Right lobe of liver (tissue), 6 donors: ENCODE measurements around the gene APRT. TPM values are rescaled to one million over a fixed set of nuclear protein-coding genes. Genes with fewer than 3 reads are reported as not detected.

ENCODE experiments used
- ATAC-seq, 4 donors: fragments of 200-7000 bp; cut with Tn5 transposase; one replicate each; pipeline ENCODE4 v1.9.1; 2020; ENCODE audit warnings: mild to moderate bottlenecking in 4 of 4, moderate library complexity in 4 of 4
- DNase-seq, 3 donors: peaks; one replicate each; pipeline ENCODE4 v3.0.0-alpha.2; 2020
- H3K27ac ChIP-seq, 3 donors: fragments of 200-600 bp; one replicate each; pipeline ENCODE4 v1.8.0; 2022
- H3K27me3 ChIP-seq, 2 donors: fragments of 200-600 bp; one replicate each; pipeline ENCODE4 v1.8.0; 2022
- H3K36me3 ChIP-seq, 4 donors: fragments of 200-600 bp; sonication (generic) in 1 of 4; one replicate each; pipeline versions ENCODE4 v1.5.1 to v1.8.0; 2017 to 2022; ENCODE audit warnings: control low read depth in 1 of 4
- H3K4me1 ChIP-seq, 4 donors: fragments of 200-600 bp; sonication (generic) in 1 of 4; one replicate each; pipeline versions ENCODE4 v1.5.1 to v1.8.0; 2017 to 2022; ENCODE audit warnings: control low read depth in 1 of 4
- H3K4me3 ChIP-seq, 3 donors: fragments of 200-600 bp; one replicate each; pipeline ENCODE4 v1.8.0; 2022
- H3K9me3 ChIP-seq, 4 donors: fragments of 200-600 bp; sonication (generic) in 1 of 4; one replicate each; pipeline versions ENCODE4 v1.5.1 to v1.8.0; 2017 to 2022; ENCODE audit warnings: control low read depth in 1 of 4
- POLR2A ChIP-seq: fragments of 450-650 bp; IDR thresholded peaks from one replicate; pipeline ENCODE4 v1.6.1; 2017; ENCODE audit warnings: antibody characterized with exemption, mild to moderate bottlenecking
- WGBS: methylation state at CpG from one replicate; pipeline ENCODE4 v1.1.6; 2018; ENCODE audit warnings: low coverage, low lambda C conversion rate; ENCODE audit not compliant: insufficient coverage; ENCODE audit errors: missing lambda C conversion rate; 5-methylcytosine and 5-hydroxymethylcytosine counted together
- intact Hi-C, 2 donors: fragments of 100-400 bp; cut with DNase I; formaldehyde crosslinking; loops; one replicate each; pipeline versions ENCODE4 v1.11.2 to v1.14.1; 2022
- total RNA-seq, 6 experiments: library from RNA; depleted of rRNA in 2 of 6; stranded (reverse); fragments of >200 nt in 2 of 6; fragmentation: NEBNext Ultra II Directional in 3 of 6; extraction: Animal tissue kit (Norgen Biotek cat#: 25700) in 3 of 6; gene quantifications; one replicate each; pipeline versions ENCODE4 v1.1.0 to v1.2.4, GENCODE V29; 2016 to 2023
- TF ChIP-seq, protein P1 (sequence below), 4 donors: fragments of 200-600 bp in 3 of 4; fragments of 450-650 bp in 1 of 4; IDR thresholded peaks; one replicate each; pipeline versions ENCODE4 v1.5.1 to v1.8.0; 2016 to 2022; ENCODE audit warnings: antibody characterized with exemption in 4 of 4, mild to moderate bottlenecking in 2 of 4
- donor health status: DM: no; HTN: yes; CAD: no.
- donor health status: DM: no; HTN: no; CAD: no.
- donor health status: DM: no; HTN: no; CAD: no.
- donor health status: DM: no; HTN: yes; CAD: no.
- donor health status: DM: no; HTN: yes; CAD: no.

APRT gene
- total RNA-seq, 6 experiments from 2014 or later: 61.4 to 120 (median 74.1) TPM

DNA sequence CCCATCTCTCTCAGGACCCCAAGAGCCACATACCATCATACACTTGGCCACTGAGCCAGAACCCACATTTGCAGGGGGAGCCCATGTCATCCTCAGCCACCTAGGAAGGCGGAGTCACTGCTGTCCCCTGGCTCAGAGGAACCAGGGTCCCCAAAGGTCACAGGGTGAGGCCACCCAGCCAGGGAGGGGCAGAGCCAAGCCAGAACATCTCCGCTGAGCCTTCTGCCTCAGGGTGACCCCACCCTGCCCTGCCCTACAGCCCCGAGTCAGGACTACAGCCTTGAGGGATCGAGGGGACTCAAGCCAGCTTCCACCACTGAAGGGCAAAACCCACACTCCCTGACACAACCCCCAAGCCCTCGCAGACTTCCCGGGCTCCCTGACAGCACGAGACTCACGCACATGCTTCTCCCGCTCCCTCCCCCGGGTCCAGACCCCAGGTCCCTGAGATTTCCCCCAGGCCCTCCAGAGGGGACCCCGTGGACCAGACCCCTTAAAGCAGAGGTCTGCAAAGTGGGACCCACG lies 44.1 kb downstream of the APRT start:
- intact Hi-C loops: no loop called here
- DNase-seq: no peak
- Histone ChIP-seq H3K4me3 (no peak overlapping the region), H3K36me3 (no peaks in the 10 kb centered on the region), H3K27ac (peak overlapping the region in 2 of 3 donors; percentile 25 to 33), H3K27me3 (no peaks in the 10 kb centered on the region), H3K4me1 (peaks cover 0 to 30% (median 14%) of the 10 kb centered on the region in 4 donors), H3K9me3 (no peaks in the 10 kb centered on the region)
- WGBS: 100% methylated on average over 1 of the region's 12 CpGs
- ATAC-seq: no peak
- TF ChIP-seq, protein P1, sequence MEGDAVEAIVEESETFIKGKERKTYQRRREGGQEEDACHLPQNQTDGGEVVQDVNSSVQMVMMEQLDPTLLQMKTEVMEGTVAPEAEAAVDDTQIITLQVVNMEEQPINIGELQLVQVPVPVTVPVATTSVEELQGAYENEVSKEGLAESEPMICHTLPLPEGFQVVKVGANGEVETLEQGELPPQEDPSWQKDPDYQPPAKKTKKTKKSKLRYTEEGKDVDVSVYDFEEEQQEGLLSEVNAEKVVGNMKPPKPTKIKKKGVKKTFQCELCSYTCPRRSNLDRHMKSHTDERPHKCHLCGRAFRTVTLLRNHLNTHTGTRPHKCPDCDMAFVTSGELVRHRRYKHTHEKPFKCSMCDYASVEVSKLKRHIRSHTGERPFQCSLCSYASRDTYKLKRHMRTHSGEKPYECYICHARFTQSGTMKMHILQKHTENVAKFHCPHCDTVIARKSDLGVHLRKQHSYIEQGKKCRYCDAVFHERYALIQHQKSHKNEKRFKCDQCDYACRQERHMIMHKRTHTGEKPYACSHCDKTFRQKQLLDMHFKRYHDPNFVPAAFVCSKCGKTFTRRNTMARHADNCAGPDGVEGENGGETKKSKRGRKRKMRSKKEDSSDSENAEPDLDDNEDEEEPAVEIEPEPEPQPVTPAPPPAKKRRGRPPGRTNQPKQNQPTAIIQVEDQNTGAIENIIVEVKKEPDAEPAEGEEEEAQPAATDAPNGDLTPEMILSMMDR (IDR thresholded peaks at IDR 0.05): no peak
- TF ChIP-seq POLR2A: no peak

DNA sequence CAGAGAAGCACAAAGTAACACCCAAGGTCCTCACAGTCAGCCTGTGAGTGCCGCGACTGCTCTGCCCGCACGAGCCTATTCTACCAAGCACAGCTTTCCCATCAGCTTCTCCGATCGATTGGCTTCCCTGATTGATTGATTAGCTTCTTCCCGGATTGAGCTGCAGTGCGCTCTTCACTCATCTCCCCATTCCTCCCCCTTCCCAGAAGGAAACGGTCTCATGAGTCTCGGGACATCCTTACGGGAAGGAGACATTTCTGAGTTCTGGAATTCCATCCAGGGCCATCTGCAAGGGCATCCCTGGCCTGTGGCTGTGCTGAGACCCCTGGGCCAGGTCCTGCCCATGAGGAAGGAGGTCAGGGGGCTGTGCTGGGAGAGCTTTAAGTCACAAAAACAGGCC lies 44.8 kb downstream of the APRT start:
- WGBS: 60% methylated on average over 11 of the region's 11 CpGs
- Histone ChIP-seq H3K36me3 (no peaks in the 10 kb centered on the region), H3K4me1 (peaks cover 0 to 36% (median 16%) of the 10 kb centered on the region in 4 donors), H3K27me3 (no peaks in the 10 kb centered on the region), H3K4me3 (no peak overlapping the region), H3K27ac (no peak overlapping the region), H3K9me3 (no peaks in the 10 kb centered on the region)
- intact Hi-C loops: no loop called here
- ATAC-seq (no peak), DNase-seq (no peak)
- TF ChIP-seq, protein P1 (IDR thresholded peaks at IDR 0.05): no peak
- no peak for TF ChIP-seq POLR2A

DNA sequence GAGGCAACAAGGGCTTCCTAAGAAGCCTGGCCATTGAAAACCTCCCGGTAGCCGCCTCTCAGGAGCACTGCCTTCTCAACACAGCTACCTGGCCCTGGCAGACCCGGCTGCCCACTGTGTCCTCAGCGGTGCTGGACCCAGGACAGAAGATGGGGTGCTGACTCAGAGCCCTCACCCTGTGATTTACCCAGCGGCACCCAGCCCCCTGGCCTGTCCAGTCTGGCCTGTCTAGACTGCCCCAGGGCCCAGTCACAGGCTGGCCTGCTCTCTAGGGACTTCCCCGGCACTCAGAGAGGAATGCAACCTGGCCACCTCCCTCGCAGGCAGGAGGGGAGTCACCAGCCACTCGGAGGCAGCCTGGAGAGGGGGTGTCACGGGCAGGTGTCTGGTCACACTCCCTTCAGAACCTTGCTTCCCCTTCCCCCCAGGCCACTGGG lies 46.8 kb downstream of the APRT start:
- peak in 3 of 4 donors; percentile 1 to 46 (median 13) for ATAC-seq
- no peaks in the 10 kb centered on the region for H3K36me3 ChIP-seq
- peaks cover 0 to 45% (median 17%) of the 10 kb centered on the region in 4 donors for H3K4me1 ChIP-seq
- intact Hi-C loops: no loop called here
- no CpG with 5 or more reads among the region's 9 CpGs for WGBS
- H3K27me3 ChIP-seq: no peaks in the 10 kb centered on the region
- H3K4me3 ChIP-seq: no peak overlapping the region
- H3K27ac ChIP-seq: no peak overlapping the region
- no peak for DNase-seq
- H3K9me3 ChIP-seq: no peaks in the 10 kb centered on the region
- TF ChIP-seq, protein P1 (IDR thresholded peaks at IDR 0.05): no peak
- no peak for TF ChIP-seq POLR2A

DNA sequence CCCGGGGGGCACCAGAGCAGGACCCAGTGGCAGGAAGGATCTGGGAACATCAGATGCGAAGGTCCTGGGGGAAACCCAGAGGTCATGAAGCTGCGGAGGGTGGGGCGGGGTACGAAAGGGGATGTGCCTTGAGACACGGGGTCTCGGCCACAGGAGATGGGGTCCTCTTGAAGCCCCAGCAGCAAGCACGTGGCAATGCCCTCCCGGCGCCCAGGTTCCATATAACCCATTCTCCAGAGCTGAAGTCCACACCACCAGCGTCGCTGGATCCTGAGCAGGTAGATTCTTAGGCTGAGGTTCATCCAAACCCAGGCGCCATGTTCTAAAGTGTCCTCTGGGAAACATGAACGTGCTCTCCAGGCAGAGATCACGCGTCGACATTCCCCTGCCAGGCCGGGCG lies 47.6 kb downstream of the APRT start:
- TF ChIP-seq POLR2A: no peak
- TF ChIP-seq, protein P1 (IDR thresholded peaks at IDR 0.05): no peak
- DNase-seq: no peak
- Histone ChIP-seq H3K27me3 (no peaks in the 10 kb centered on the region), H3K4me1 (peaks cover 0 to 52% (median 21%) of the 10 kb centered on the region in 4 donors), H3K9me3 (no peaks in the 10 kb centered on the region), H3K36me3 (no peaks in the 10 kb centered on the region), H3K4me3 (no peak overlapping the region), H3K27ac (peak overlapping the region in 1 of 3 donors; percentile 75)
- ATAC-seq: no peak
- intact Hi-C loops: no loop called here
- WGBS: 100% methylated on average over 2 of the region's 19 CpGs
